ENCODE results near the gene AZI2.

AZI2 gene

DNA sequence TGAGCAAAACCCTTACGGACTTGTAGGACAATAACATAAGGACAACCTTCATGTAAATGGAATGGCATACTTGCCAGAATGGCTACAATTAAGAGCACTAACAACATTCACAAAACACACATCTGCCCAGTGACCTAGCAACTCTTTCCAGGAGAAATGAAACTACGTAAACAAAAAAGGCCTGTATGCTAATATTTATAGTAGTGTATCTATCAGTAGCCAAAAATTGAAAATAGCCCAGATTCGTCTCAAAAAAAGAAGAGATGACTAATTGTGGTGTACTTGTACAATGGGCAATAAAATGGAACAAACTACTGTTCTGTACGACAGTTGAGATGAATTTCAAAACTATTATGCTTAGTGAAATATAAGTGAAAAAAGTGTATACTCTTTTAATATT, 68.9 kb downstream of the AZI2 start:
- no peak for DNase-seq (ENCODE audit: low read depth)
- H3K4me3 ChIP-seq (ENCODE audit: low read length), result no peak overlapping the region
- TF ChIP-seq, protein P1, sequence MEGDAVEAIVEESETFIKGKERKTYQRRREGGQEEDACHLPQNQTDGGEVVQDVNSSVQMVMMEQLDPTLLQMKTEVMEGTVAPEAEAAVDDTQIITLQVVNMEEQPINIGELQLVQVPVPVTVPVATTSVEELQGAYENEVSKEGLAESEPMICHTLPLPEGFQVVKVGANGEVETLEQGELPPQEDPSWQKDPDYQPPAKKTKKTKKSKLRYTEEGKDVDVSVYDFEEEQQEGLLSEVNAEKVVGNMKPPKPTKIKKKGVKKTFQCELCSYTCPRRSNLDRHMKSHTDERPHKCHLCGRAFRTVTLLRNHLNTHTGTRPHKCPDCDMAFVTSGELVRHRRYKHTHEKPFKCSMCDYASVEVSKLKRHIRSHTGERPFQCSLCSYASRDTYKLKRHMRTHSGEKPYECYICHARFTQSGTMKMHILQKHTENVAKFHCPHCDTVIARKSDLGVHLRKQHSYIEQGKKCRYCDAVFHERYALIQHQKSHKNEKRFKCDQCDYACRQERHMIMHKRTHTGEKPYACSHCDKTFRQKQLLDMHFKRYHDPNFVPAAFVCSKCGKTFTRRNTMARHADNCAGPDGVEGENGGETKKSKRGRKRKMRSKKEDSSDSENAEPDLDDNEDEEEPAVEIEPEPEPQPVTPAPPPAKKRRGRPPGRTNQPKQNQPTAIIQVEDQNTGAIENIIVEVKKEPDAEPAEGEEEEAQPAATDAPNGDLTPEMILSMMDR (conservative IDR thresholded peaks at IDR 0.05; ENCODE audit: low read depth, low read length), result no peak

GRCh38 chr3:28278918-28279317, 69.7 kb downstream of the AZI2 start:
- TF ChIP-seq, protein P1 (conservative IDR thresholded peaks at IDR 0.05; ENCODE audit: low read depth, low read length), result no peak
- DNase-seq (ENCODE audit: low read depth), result no peak
- no peak overlapping the region for H3K4me3 ChIP-seq (ENCODE audit: low read length)

- H3K4me3 ChIP-seq (ENCODE audit: low read length), result no peak overlapping the region
- DNase-seq (ENCODE audit: low read depth), result no peak
- TF ChIP-seq, protein P1 (conservative IDR thresholded peaks at IDR 0.05; ENCODE audit: low read depth, low read length), result no peak
These were observed 74.8 kb downstream of the AZI2 start for GRCh38 chr3:28273837-28274236.
